ENCODE data around the gene NKIRAS2.

DNA sequence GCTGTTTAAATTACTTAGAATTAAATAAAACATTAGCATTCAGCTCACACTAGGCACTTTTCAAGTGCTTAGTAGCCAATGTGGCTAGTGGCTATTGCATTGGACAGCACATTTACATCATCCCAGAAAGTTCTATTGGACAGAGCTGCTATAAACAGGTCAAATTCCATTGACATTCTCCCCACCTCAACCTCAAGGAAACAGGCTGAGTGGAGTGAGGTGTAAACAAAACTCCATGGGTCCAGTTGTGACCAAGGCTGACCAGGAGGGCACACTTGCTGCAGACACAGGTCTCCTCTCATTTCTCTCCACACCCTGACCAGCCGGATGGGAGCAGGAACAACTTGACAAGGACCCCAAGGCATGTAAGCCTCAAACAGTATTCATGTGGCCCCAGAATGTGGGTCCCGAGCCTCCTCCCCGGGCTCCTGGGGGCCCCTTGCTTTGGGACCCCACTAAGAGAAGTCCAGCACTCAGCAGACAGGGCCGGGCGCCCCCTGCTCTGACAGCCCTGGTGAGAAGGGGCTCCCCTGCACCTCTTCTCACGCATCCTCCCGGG is 30.0 kb downstream of the NKIRAS2 start:
- TF ChIP-seq FOS (IDR thresholded peaks at IDR 0.05; ENCODE audit: low read depth, low read length) (no peak), CTCF (conservative IDR thresholded peaks at IDR 0.05; ENCODE audit: low read depth, low read length) (no peak), USF2 (IDR thresholded peaks at IDR 0.05; ENCODE audit: low read depth, low read length) (no peak)
